AG04450 (cell line): Measurements from ENCODE around the gene AGAP2. TPM values are rescaled to one million over a fixed set of nuclear protein-coding genes. Genes with fewer than 3 reads are reported as not detected.

Experiments
- CTCF ChIA-PET: fragments of 300-600, 350-600 bp; formaldehyde crosslinking; extraction: SDS; loops from one replicate; lab custom pipeline; 2022; ENCODE audit warnings: antibody characterized with exemption, inconsistent platforms; lab: Charles Lee
- POLR2A ChIA-PET: fragments of 350-600 bp; formaldehyde crosslinking; extraction: SDS; loops from one replicate; lab custom pipeline; 2021; ENCODE audit warnings: antibody characterized with exemption, inconsistent platforms; lab: Yijun Ruan, JAX
- DNase-seq: peaks from one replicate; pipeline ENCODE4 v3.0.0-alpha.2; 2011; ENCODE audit warnings: low read depth, low spot score
- H3K27ac ChIP-seq: one replicate; pipeline ENCODE4 v1.5.1; 2012; ENCODE audit warnings: low read depth, low read length, control low read depth
- H3K27me3 ChIP-seq: one replicate; pipeline ENCODE4 v1.6.0; 2012; ENCODE audit warnings: low read length; ENCODE audit not compliant: control insufficient read depth, insufficient read depth
- H3K4me3 ChIP-seq: 2 replicates; pipeline ENCODE4 v1.5.1; 2011; ENCODE audit warnings: mild to moderate bottlenecking, low read depth, low read length, control low read depth
- H3K9me3 ChIP-seq: 2 replicates; pipeline ENCODE4 v1.5.1; 2012; ENCODE audit warnings: low read length; ENCODE audit not compliant: control insufficient read depth, insufficient read depth
- polyA plus RNA-seq: library from polyadenylated mRNA; depleted of rRNA; stranded (reverse); fragments of >200 nt; gene quantifications from 2 replicates; pipeline ENCODE4 v1.2.3, GENCODE V29; 2011
- TF ChIP-seq, protein P1 (sequence below): IDR thresholded peaks from 2 replicates; pipeline ENCODE4 v1.5.1; 2011; ENCODE audit warnings: low read depth, low read length, control low read depth, inconsistent platforms

The AGAP2 gene
- polyA plus RNA-seq, 1 experiment: 0.02 TPM

DNA sequence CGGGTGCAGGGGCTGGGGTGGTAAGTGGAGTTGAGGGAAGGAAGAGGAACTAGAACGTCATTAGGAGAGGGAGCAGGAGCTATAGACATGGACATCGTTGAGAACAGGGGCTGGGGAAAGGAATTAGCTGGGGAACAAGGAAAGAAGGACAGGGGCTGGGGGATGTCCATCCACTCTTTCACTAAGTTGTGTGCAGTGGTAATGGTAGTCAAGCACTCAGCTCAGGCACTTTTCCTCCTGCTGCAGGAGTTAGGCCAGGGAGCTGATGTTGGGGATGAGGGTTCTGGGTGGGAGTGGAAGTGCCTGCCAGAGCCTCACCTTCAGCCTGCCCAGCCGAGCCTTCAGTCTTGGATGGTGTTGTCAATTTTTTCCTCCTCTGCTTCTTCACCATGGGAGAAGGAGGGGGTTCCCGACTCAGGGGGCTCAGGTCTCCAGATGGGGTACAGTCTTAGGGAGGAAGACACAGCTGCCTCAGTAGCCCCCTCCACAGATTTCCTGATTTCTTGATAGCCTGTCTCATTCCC is 9.2 kb downstream of the AGAP2 start:
- no peak for DNase-seq
- Histone ChIP-seq H3K9me3 (peaks cover 5% of the 10 kb centered on the region; the same call in 1 of the 2 replicates), H3K27me3 (peaks cover 34% of the 10 kb centered on the region), H3K27ac (no peak overlapping the region), H3K4me3 (no peak overlapping the region)
- POLR2A ChIA-PET: interaction anchor here (1.3 kb wide), 1 partner anchor 15 kb away, joined by 7 read pairs; the partner anchor contains the start of gene TSPAN31
- TF ChIP-seq, protein P1, sequence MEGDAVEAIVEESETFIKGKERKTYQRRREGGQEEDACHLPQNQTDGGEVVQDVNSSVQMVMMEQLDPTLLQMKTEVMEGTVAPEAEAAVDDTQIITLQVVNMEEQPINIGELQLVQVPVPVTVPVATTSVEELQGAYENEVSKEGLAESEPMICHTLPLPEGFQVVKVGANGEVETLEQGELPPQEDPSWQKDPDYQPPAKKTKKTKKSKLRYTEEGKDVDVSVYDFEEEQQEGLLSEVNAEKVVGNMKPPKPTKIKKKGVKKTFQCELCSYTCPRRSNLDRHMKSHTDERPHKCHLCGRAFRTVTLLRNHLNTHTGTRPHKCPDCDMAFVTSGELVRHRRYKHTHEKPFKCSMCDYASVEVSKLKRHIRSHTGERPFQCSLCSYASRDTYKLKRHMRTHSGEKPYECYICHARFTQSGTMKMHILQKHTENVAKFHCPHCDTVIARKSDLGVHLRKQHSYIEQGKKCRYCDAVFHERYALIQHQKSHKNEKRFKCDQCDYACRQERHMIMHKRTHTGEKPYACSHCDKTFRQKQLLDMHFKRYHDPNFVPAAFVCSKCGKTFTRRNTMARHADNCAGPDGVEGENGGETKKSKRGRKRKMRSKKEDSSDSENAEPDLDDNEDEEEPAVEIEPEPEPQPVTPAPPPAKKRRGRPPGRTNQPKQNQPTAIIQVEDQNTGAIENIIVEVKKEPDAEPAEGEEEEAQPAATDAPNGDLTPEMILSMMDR: no peak
- CTCF ChIA-PET: no interaction called here

DNA sequence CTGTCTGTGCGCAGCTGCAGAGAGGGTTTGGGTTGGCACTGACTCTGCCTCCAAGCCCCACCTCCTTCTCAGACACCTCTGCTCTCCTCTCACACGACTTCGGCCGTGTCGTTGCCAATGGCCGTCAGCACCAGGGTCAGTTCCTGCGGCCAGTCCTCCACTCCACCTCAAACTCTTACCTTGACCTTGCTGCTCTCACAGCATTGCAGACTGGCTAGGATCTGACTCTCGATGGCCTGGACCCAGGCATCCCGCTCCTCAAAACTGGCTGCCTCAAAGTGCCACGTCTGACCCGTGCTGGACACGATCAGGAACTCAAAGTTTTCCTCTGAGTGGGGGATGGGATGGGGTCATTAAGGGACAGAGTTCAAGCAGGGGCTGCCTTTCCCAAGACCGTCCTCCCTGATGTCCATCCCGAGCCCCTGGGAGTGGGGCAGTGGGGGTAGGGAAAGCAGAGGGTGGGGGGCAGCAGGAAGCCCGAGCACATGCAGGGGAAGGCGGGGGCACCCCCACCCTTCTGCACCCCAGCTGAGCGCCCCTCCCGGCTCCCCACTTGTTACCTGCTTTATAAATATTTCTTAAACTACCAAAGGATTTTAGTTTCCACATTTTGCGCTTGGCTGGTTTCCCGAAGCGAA is 10.7 kb downstream of the AGAP2 start:
- POLR2A ChIA-PET: no interaction called here

DNA sequence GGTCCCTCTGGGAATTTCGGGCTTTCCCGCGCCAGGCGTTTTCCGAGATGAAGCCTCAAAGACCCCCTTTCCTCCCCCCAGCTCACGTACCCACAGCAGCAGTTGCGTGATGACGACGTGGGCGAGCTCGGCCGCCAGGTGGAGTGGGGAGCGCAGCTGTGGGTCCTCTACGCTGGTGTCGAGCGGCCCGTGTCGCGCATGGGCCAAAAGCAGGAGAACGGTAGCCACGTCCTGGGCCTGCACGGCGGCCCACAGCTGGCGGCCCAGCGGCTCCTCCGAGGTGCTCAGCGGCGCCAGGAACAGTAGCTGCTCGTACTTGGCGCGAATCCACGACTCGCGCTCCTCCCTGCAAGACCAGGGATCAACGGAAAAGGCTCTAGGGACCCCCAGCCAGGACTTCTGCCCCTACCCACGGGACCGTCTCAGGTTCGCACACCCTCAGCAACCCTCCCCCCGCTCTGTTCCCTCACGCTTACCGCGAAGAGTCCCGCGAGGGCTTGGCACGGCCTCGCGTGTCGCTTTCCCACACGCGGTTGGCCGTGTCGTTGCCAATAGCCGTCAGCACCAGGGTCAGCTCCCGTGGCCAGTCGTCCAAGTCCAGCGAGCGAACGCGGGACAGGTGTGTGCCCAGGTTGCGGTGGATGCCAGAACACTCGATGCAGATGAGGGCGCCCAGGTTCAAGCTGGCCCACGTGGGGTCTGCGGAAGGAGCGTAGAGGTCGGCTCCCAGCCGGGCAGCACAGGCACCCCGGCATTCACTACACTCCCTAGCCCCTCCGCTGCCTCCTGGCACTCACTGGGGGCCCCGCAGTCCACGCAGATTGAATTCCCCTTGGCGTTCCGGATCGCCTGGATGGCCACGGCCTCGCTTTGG is 11.4 kb downstream of the AGAP2 start:
- H3K9me3 ChIP-seq: peaks cover 5% of the 10 kb centered on the region; the same call in 1 of the 2 replicates
- TF ChIP-seq, protein P1: peak; percentile 51
- H3K4me3 ChIP-seq: peak overlapping the region; percentile 92
- H3K27ac ChIP-seq: peak overlapping the region; percentile 47
- ChIA-PET CTCF (interaction anchor here (0.6 to 2.4 kb wide), 12 partner anchors 8 to 169 kb away, joined by 3 to 19 read pairs (median 6); partner anchors contain the start of genes PIP4K2C and TSPAN31), POLR2A (interaction anchor here (0.5 to 1.7 kb wide), 2 partner anchors 9 to 26 kb away, joined by 10 to 13 read pairs; no protein-coding TSS in a partner anchor)
- DNase-seq: no peak
- H3K27me3 ChIP-seq: peaks cover 13% of the 10 kb centered on the region

More for the DNA sequence above, 10.7 kb downstream of the AGAP2 start:
- H3K27me3 ChIP-seq: peaks cover 20% of the 10 kb centered on the region
- peaks cover 5% of the 10 kb centered on the region; the same call in 1 of the 2 replicates for H3K9me3 ChIP-seq
- TF ChIP-seq, protein P1: no peak
- CTCF ChIA-PET: no interaction called here
- H3K27ac ChIP-seq: no peak overlapping the region
- no peak for DNase-seq
- no peak overlapping the region for H3K4me3 ChIP-seq

DNA sequence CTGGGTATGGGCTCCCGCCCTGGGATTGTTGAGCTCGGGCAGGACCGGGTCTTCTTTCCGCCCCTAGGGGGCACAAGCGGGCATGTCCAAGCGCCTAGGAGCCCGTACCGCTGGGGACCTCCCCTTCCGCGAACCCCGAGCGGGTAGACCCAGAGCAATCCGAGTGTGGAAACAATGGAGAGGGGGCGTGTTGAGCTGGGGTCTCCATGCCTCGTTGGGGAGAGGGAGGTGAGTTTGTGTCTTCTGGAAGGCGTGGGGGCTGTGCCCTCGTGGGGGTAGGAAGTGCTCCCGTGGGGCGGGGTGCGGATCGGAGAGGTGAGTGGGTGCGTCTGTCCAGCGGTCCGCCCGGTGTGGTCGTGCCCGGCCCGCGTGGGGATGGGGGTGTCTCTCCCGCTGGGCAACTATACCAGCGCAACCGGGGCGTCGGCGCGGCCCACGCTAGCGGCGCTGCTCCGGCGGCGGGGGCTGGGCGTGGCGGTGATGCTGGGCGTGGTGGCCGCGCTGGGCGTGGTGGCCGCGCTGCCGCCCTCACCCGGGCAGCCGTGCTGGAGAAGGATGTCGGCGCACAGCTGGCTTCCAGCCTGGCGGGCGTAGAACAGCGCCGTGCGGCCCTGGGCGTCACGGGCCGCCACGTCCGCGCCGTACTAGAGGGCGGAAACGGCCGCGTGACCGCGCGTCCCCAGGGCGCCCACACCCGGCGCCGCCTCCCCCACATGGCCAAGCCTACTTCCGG is 12.2 kb downstream of the AGAP2 start:
- POLR2A ChIA-PET: interaction anchor here (0.5 to 1.7 kb wide), 5 partner anchors 10 to 115 kb away, joined by 3 to 13 read pairs (median 3); partner anchors contain the start of genes ARHGEF25 and TSPAN31
- Histone ChIP-seq H3K27ac (peak overlapping the region; percentile 52), H3K4me3 (peak overlapping the region; percentile 92), H3K9me3 (peaks cover 5% of the 10 kb centered on the region; the same call in 1 of the 2 replicates), H3K27me3 (peaks cover 12% of the 10 kb centered on the region)
- peak; percentile 47 for DNase-seq
- CTCF ChIA-PET: interaction anchor here (0.6 to 2.4 kb wide), 25 partner anchors 9 to 199 kb away, joined by 3 to 19 read pairs (median 5); partner anchors contain the start of genes ARHGEF25, CDK4, PIP4K2C and TSPAN31
- TF ChIP-seq, protein P1: peak; percentile 87
